Stimulated activated CD8-positive, alpha-beta memory T cell treated with anti-CD3 and anti-CD28 coated beads, Interleukin-4, amount 100 ng/mL, for 4 hours (primary cell): Measurements from ENCODE around the gene RANGRF.

Experiments used
- DNase-seq, 2 donors: peaks; one replicate each; pipeline ENCODE4 v3.0.0-alpha.2; 2020; ENCODE audit warnings: low read depth in 2 of 2, low spot score in 1 of 2

The RANGRF gene

GRCh38 chr17:8312726-8313600 lies 24.5 kb downstream of the RANGRF start:
- DNase-seq = no peak

GRCh38 chr17:8314797-8315763 lies 26.6 kb downstream of the RANGRF start:
- DNase-seq = no peak

- DNase-seq = no peak
These were observed 27.3 kb downstream of the RANGRF start for GRCh38 chr17:8315764-8316217.

GRCh38 chr17:8318010-8318935 lies 29.8 kb downstream of the RANGRF start:
- DNase-seq = no peak

- no peak for DNase-seq
These were observed 31.8 kb downstream of the RANGRF start for GRCh38 chr17:8320262-8320661.

- no peak for DNase-seq
These were observed 32.5 kb downstream of the RANGRF start for GRCh38 chr17:8320990-8321389.

GRCh38 chr17:8322061-8322460 lies 33.6 kb downstream of the RANGRF start:
- DNase-seq = no peak

GRCh38 chr17:8324132-8324531 lies 35.7 kb downstream of the RANGRF start:
- DNase-seq = no peak

- DNase-seq = no peak
These were observed 36.5 kb downstream of the RANGRF start for GRCh38 chr17:8324923-8325322.

- no peak for DNase-seq
These were observed 38.2 kb downstream of the RANGRF start for GRCh38 chr17:8326511-8327302.

- DNase-seq = no peak
These were observed 38.8 kb downstream of the RANGRF start for GRCh38 chr17:8327303-8327649.

- DNase-seq = no peak
These were observed 43.7 kb downstream of the RANGRF start for GRCh38 chr17:8332128-8332527.

- no peak for DNase-seq
These were observed 44.2 kb downstream of the RANGRF start for GRCh38 chr17:8332688-8333087.

- DNase-seq = no peak
These were observed 44.8 kb downstream of the RANGRF start for GRCh38 chr17:8333281-8333680.

GRCh38 chr17:8337802-8338752 lies 49.6 kb downstream of the RANGRF start:
- DNase-seq = no peak

- DNase-seq = no peak
These were observed 50.3 kb downstream of the RANGRF start for GRCh38 chr17:8338753-8339140.

- no peak for DNase-seq
These were observed 51.1 kb downstream of the RANGRF start, which contains the start of gene ODF4 for GRCh38 chr17:8339540-8339939. Gene ODF4 (plus strand): TSS chr17:8339840. CDS start chr17:8340052, 212 bp downstream.
